Stimulated activated CD4-positive, alpha-beta T cell treated with anti-CD3 and anti-CD28 coated beads, Interleukin-15, amount 100 ng/mL, for 48 hours (primary cell): ENCODE results near the gene HACD3.
"Not testable (repeated sequence)": the region's sequence is repeated elsewhere in the genome, so short reads cannot be mapped to it uniquely, and the experiment has no call there.

Experiments used
- DNase-seq, 2 donors: peaks; one replicate each; pipeline ENCODE4 v3.0.0-alpha.2; 2020; ENCODE audit warnings: low read depth in 2 of 2

Gene HACD3

GRCh38 chr15:65549288-65549687 is 19.0 kb downstream of the HACD3 start:
- not testable (repeated sequence) for DNase-seq

DNA sequence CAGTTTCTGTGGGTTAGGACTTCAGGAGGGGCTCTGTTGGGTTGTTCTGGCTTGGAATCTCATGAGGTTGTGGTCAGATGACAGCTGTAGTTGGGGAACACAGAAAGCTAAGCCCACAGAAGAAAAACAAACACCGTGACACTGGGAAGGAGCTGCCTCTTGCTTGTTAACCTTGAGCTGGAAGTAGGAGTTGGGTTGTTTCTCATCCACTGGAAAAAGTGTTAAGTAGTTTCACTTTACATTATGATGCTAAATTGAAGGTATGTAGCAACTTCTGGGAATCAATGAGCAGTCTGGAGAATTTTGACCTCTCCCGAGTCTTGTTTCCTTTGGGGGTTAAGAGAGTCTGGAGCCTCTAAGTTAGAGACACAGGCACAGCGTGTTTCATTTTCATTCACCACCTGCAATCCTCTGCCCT is 20.4 kb downstream of the HACD3 start:
- DNase-seq, result no peak

GRCh38 chr15:65551183-65551582 is 20.9 kb downstream of the HACD3 start:
- no peak for DNase-seq

DNA sequence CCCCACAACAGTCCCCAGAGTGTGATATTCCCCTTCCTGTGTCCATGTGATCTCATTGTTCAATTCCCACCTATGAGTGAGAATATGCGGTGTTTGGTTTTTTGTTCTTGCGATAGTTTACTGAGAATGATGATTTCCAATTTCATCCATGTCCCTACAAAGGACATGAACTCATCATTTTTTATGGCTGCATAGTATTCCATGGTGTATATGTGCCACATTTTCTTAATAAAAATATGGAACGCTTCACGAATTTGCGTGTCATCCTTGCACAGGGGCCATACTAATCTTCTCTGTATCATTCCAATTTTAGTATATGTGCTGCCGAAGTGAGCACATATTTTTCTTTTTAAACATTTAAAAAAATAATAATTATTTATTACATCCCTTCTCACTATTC is 22.6 kb downstream of the HACD3 start:
- not testable (repeated sequence) for DNase-seq

- DNase-seq, result no peak
Observed at GRCh38 chr15:65553691-65554090, 23.4 kb downstream of the HACD3 start.

DNA sequence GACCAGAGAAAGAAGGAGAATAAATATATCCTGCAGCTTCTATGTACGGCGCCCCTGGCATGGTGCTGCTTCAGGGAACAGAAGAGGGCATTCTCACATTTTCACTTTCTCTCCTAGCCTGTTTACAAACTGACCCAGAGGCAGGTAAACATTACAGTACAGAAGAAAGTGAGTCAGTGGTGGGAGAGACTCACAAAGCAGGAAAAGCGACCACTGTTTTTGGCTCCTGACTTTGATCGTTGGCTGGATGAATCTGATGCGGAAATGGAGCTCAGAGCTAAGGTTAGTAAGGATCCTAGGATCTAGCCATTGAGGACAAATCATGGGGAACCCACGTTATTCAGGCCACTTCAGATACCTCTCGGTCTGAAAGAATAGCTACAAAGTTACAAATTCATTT is 26.4 kb downstream of the HACD3 start:
- DNase-seq, result no peak

DNA sequence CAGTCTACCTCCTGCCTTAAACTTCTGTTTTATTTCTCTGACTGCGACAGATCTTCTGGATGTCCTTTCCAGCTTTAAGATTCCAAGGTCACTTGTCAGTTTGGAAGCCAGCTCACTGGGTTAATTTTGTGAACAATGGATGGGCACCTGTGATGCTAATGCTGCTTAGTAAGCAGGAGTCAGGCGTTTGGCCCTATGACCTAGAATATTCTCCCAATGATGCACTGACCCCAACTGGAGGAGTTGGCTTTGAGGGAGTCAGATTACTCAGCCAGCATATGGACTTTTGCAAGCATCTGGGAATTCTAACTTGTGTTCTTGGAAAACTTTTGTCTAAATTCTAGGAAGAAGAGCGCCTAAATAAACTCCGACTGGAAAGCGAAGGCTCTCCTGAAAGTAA is 28.1 kb downstream of the HACD3 start:
- DNase-seq, result no peak

DNA sequence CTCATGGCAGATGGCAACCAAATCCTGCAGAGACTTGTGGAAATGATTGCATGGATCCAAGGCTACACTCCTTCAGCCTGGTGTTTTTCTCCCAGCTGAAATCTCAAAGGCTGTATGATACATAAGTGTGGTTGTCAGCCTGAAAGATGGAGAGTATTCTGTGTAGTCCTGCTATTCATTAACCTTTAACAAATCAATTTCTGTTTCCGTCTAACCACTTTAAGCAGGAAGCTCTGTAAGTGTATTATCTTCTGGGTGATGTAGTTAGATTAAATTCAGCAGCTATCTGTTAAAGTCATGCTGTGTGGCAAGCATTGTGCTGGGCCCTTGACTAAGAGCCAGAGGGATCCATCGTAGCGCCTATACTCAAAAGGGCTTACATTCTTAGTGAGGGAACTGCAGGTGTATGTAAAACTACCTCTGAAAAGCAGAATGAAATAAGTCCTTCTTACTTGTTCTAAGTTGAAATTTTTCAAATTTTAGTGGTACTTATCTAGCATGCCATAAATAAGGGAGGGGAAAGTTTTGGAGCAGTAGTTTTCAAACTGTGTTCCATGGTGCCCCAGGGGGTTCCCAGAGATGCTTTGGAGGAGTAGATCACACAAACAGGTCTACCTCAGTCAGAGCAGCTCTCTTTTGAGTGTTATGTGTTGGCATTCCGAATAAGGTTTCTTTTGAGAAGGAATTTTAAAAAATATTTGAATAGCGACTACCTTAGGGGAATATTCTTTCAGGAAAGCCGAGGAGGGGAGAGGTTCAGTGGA is 28.9 kb downstream of the HACD3 start:
- DNase-seq, result no peak

DNA sequence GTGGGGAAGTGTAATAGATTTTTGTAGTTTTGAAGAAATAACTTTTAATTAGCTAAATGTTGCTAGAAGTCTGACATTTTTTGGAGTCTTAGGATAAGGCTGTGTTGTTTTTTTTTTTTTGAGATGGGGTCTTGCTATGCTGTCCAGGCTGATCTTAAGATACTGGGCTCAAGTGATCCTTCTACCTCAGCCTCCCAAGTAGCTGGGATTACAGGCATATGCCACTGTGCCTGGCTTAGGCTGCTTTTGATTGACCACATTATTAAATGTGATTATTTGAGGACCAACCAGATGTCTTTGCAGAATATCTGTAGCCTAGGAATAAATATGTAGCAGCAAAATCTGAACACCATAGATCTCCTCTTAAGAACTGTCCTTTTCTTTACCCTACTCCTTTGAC is 29.7 kb downstream of the HACD3 start:
- no peak for DNase-seq

DNA sequence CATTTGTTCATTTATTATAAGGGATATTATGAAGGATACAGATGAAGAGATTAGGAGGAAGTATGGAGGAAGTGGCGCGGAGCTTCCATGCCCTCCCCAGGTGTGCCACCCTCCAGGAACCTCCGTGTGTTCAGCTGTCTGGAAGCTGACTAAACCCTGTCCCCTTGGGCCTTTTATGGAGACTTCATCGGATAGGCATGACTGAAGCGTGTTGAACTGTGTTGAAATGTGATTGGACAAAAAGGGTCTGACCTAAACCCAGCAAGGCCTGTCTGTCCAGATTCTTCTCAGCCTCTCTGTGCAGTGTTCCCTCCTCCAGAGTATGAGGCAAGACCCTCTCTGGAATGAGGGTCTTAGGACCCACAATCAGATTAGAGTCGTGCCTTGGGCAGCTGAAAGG is 31.7 kb downstream of the HACD3 start:
- no peak for DNase-seq

- no peak for DNase-seq
Observed at GRCh38 chr15:65569728-65570127, 39.5 kb downstream of the HACD3 start.

- DNase-seq, result no peak
Observed at GRCh38 chr15:65571971-65572370, 41.7 kb downstream of the HACD3 start.

- DNase-seq, result no peak
Observed at GRCh38 chr15:65576664-65577063, 46.4 kb downstream of the HACD3 start.

DNA sequence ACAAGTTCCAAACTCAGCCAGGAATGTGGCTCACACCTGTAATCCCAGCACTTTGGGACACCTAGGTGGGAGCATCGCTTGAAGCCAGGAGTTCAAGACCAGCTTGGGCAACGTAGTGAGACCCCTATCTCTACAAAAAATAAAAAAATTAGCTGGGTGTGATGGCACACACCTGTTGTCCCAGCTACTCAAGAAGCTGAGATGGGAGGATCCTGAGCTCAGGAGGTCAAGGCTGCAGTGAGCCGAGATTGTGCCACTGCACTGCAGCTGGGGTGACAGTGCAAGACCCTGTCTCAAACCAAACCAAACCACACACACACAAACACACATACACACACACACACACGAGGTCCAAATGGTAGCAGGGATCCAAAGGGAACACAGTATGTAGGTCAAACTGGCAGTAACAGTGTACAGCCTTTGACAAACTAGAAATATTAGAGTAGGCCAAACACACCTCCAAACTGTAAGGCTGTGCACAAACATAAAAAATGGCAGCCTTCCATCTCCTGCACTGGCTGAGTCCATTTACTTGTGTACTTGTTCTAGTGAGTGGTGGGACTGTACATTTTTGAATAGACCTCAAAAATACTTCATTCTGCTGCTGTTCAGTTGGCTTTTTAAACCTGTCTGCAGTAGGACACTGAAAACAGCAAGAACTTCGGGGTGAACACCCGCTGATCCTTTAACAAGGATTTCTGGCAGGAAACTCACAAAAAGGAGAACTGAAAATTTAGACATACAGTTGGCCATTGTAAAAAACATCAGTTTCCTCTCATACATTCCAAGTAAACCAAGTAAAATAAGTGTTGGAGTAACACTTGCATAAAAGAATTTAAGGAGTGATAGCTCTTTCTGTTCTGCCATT is 47.1 kb downstream of the HACD3 start:
- DNase-seq, result no peak

DNA sequence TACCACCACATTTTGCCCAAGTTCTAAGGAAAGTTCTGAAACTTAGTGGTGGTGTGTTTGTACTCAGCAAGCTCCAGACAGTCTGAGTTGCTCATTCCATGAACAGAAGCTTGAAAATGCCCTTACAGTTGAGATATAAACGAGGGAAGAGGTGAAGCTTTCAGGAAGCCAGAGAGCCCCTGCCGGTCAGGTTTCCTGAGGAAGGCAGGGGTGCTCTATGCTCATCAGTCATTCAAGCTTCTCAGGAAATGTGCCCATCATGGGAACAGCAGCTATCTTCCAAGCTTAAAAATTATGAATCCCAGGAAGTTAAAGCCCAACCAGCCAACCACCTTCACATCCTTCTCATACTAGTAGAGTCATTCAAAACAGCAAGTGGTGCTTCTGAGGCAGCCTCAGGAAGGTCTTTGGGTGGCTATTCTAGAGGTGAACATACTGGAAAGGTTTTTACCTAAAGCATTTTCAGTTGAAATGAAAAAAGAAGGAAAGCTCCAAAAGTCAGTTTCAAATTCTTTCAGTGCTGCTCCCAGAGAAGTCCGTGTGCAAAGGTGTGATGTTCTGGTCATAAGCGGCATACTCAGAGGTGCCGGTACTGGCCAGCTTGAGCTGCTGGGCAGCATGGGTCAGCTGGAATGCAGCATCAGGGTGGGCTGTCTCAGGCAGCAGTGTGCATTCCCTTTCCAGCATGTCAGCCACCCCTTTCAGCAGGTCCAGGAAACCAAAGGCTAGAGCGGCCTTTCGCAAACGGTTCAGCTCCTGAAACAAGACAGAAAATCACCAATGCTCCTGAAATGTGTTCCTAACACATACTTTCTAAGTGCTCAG is 48.9 kb downstream of the HACD3 start:
- no peak for DNase-seq

DNA sequence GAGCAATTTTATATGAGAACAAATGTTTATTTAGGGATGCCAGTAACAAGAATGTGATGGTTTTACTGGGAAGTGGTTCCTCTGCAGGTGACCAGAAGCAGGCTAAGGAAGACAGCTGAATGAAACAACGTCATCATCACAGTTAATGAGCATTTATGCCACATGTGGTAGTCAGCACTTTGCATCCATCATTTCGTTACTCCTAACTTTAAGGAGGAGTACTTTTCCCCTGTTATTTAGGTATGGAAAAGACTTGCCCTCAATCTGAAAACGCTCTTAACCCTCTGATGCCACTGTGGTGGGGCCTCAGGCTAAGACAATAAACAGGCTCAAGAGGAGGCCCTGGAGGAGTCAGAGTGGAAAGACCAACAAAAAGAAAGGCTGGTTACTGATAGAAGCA is 49.5 kb downstream of the HACD3 start:
- DNase-seq, result no peak

DNA sequence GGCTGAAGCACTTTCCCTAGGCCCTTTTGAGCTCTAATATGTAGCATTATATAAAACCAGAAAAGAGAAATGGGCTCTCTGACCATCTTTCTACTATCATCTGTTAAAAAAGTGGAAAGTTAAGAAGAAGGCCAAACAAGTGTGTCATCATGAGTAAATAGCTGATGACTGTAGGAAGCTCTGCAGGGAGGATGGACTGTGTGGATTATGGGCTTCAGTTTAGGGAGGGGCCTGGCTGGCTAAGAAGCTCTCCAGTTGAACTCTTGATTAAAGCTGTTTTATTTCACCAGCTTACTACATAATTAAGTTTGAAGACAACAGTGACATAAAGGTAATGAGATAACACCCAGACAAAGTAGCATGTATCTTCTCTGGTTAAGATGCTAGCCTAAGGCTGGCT is 50.0 kb downstream of the HACD3 start:
- no peak for DNase-seq

DNA sequence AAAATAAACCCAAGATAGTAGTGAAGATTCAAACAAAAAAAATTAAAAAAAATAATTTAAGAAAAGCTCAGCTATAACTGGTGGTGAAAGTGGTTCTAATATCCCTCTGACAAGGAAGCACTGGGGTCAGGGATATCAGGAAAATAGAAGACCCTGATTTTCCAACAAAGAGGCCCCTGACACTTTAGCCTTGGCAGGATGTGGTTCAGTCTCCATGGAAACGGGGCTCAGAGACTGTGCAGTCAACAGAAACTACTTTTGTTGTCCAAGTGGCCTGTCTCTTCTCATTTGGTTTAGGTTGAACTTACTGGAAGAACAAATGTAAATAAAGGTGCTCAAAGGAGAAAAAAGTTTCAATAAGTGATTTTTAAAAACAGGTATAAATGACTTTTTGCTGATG is 53.4 kb downstream of the HACD3 start:
- no peak for DNase-seq

DNA sequence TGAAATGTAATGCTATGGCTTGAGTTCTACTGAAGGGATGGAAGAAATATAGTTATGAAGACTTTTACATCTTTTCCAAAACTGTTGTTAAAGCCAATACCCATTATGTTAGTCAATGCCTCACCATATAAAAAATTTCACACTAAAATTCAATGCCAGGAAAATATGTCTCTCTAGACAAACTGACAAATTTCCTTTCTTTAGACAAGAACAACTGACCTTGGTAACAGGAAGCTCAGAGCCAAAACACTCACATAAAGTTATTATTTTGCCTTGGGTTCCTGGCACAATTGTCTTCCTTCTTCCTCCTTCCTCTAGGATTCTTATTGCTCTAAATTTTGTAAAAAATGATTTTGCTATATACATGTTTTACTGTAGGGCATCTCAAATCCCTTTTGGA is 54.0 kb downstream of the HACD3 start:
- DNase-seq, result no peak

DNA sequence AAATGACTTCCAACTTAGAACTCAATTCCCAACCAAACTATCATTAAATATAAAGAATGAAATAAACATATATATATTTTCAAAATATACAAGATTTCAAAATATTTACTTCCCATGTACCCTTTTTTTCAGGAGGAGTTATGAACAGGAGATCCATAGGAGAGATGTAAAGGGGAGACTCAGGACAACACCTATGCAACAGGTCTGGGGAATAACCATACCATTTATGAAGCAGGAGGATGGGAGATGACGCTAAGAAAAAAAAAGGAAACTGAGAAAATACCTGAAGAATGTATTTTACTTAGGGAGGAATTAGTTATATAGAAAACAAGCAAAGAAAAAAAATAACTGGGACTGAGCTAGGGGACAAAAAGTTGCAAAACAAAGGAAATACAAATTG is 56.8 kb downstream of the HACD3 start:
- DNase-seq, result no peak

DNA sequence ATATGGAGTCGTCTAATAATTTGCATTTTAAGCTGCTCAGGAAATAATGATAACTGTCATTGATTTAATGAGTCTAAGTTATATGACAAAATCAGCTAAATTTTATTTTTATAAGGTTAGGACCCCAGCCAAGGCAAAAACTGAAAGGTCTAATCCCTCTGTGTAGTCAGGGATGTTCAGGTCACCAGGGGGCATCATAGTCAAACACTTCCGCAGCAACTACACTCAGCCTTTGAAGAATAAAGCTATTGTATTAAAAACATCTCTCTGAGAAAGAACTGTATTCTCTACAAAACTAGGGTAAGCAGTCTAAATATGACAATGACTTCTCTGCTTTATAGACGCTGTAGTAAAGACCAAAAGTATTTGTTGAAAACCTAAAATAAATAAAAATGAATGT is 65.7 kb downstream of the HACD3 start:
- DNase-seq, result no peak

DNA sequence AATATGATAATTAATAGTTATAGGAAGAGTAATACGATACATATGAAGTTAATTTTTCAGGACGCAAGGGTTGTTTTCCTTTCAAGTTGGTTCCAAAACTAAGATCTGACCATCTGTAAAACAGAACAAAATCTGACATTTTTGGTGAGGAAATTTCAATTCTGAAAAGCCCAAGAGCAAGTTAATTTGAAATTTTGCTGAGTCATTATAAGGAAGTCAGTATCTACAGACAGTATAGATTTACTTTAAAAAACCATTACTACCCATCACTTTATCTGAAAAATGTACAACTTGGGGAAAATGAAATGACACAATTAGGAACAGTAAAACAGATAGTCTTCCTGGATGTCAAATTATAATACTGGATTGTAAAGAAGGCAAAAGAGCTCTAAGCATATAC is 68.2 kb downstream of the HACD3 start:
- DNase-seq, result no peak
